Upper lobe of left lung (tissue), 4 donors: Measurements from ENCODE around the gene ATP1B1.

ENCODE experiments used
- CTCF ChIP-seq, 6 experiments: fragments of 450-650 bp in 4 of 6; fragments of 200-600 bp in 2 of 6; sonication (generic) in 2 of 6; IDR thresholded peaks; one replicate each; pipeline ENCODE4 v1.5.1; 2016 to 2019; ENCODE audit warnings: antibody characterized with exemption in 6 of 6
- EP300 ChIP-seq, 4 donors: sonication (generic); formaldehyde crosslinking; IDR thresholded peaks; one replicate each; pipeline ENCODE4 v1.5.1; 2017; ENCODE audit warnings: antibody characterized with exemption in 4 of 4, control low read depth in 2 of 4
- POLR2A ChIP-seq, 4 donors: fragments of 450-650 bp; IDR thresholded peaks; one replicate each; pipeline ENCODE4 v1.5.1; 2016 to 2017; ENCODE audit warnings: antibody characterized with exemption in 4 of 4, mild to moderate bottlenecking in 2 of 4
- POLR2AphosphoS5 ChIP-seq, 2 donors: sonication (generic); formaldehyde crosslinking; IDR thresholded peaks; one replicate each; pipeline ENCODE4 v1.5.1; 2017; ENCODE audit warnings: antibody characterized with exemption in 2 of 2

DNA sequence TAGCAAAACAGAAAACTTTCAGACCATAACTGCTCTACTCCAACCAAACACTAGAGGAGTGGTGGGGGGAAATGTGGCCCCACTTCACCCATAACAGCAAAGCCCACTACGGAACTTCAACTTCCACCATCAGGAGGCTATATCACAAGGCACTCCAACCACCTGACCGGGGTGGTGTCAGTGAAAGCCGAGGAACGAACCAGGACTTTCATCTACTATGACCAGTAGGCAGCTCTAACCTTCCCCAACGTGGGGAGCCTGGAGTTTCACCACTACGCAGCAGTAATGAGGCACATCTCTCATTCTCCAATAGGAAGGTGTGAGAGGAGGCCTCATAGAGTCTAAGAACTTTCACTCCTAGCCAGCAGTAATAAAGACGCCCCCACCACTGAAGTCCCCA, 42.4 kb upstream of the ATP1B1 start:
- no peak for TF ChIP-seq CTCF (IDR thresholded peaks at IDR 0.05)
- no peak for TF ChIP-seq POLR2AphosphoS5 (IDR thresholded peaks at IDR 0.05)
- no peak for TF ChIP-seq POLR2A (IDR thresholded peaks at IDR 0.05)
- no peak for TF ChIP-seq EP300 (IDR thresholded peaks at IDR 0.05)
